Endodermal cell (in vitro differentiated cells): ENCODE data around the gene ZFP37. TPM values are rescaled to one million over a fixed set of nuclear protein-coding genes. Genes with fewer than 3 reads are reported as not detected.
"Not testable (repeated sequence)": the region's sequence is repeated elsewhere in the genome, so short reads cannot be mapped to it uniquely, and the experiment has no call there.

ENCODE experiments used
- DNase-seq: peaks from one replicate; pipeline ENCODE4 v3.0.0-alpha.2; 2017
- H3K27ac ChIP-seq: 2 replicates; pipeline ENCODE4 v1.5.1; 2013; ENCODE audit warnings: mild to moderate bottlenecking, low read depth, low read length, moderate library complexity
- H3K27me3 ChIP-seq: 2 replicates; pipeline ENCODE4 v1.6.1; 2013; ENCODE audit warnings: mild to moderate bottlenecking, low read length, moderate library complexity; ENCODE audit not compliant: insufficient read depth, control insufficient read depth, poor library complexity, severe bottlenecking
- H3K36me3 ChIP-seq: 2 replicates; pipeline ENCODE4 v1.7.0; 2013; ENCODE audit warnings: mild to moderate bottlenecking, low read length, moderate library complexity; ENCODE audit not compliant: control insufficient read depth, insufficient read depth
- H3K4me1 ChIP-seq: one replicate; pipeline ENCODE4 v1.7.0; 2013; ENCODE audit warnings: low read length; ENCODE audit not compliant: control insufficient read depth, insufficient read depth
- H3K4me3 ChIP-seq: 2 replicates; pipeline ENCODE4 v1.5.1; 2013; ENCODE audit warnings: mild to moderate bottlenecking, low read length, moderate library complexity
- H3K9ac ChIP-seq: 2 replicates; pipeline ENCODE4 v1.6.1; 2013; ENCODE audit warnings: mild to moderate bottlenecking, low read length, moderate library complexity; ENCODE audit not compliant: poor library complexity, severe bottlenecking; ENCODE audit errors: extremely low read depth
- H3K9me3 ChIP-seq: 2 replicates; pipeline ENCODE4 v1.6.1; 2013; ENCODE audit warnings: mild to moderate bottlenecking, low read length, moderate library complexity; ENCODE audit not compliant: control insufficient read depth
- H3K27ac Mint-ChIP-seq: 2 replicates; pipeline ENCODE4 v1.8.0; 2020; ENCODE audit warnings: mixed read lengths
- H3K27me3 Mint-ChIP-seq: 2 replicates; pipeline ENCODE4 v1.8.0; 2021; ENCODE audit warnings: mild to moderate bottlenecking, mixed read lengths; ENCODE audit not compliant: insufficient read depth
- H3K36me3 Mint-ChIP-seq: 2 replicates; pipeline ENCODE4 v1.8.0; 2020; ENCODE audit warnings: low read depth, mixed read lengths
- H3K4me1 Mint-ChIP-seq: 2 replicates; pipeline ENCODE4 v1.8.0; 2020; ENCODE audit warnings: mixed read lengths
- H3K4me3 Mint-ChIP-seq: 2 replicates; pipeline ENCODE4 v1.8.0; 2020; ENCODE audit warnings: mild to moderate bottlenecking, moderate library complexity, mixed read lengths
- H3K9me3 Mint-ChIP-seq: 2 replicates; pipeline ENCODE4 v1.8.0; 2020; ENCODE audit warnings: mild to moderate bottlenecking, mixed read lengths
- WGBS, 2 experiments: methylation state at CpG; one replicate each; pipeline versions ENCODE4 v1.1.5 to v1.1.7; 2013; ENCODE audit warnings: missing lambda C conversion rate in 2 of 2, mixed read lengths in 1 of 2; ENCODE audit not compliant: insufficient coverage in 1 of 2, insufficient read length in 1 of 2; 5-methylcytosine and 5-hydroxymethylcytosine counted together
- long read RNA-seq, 4 experiments: library from polyadenylated mRNA in 2 of 4; library from RNA in 1 of 4; library from capped mRNA in 1 of 4; stranded (forward) in 3 of 4; unstranded in 1 of 4; transcript quantifications; one replicate each; pipeline ENCODE4 v2.0.0, GENCODE V29; 2020 to 2021; ENCODE audit warnings: inconsistent platforms in 1 of 4
- polyA plus RNA-seq, 2 experiments: library from polyadenylated mRNA; stranded (reverse); fragments of 50-300 nt; gene quantifications; one replicate each; pipeline ENCODE4 v1.2.3, GENCODE V29; 2013
- total RNA-seq, 2 donors: library from RNA; stranded (reverse); fragmentation: NEBNext Ultra II Directional in 1 of 2; extraction: Animal tissue kit (Norgen Biotek cat#: 25700) in 1 of 2; gene quantifications; 2 replicates in 1 of 2; 3 replicates in 1 of 2; pipeline ENCODE4 v1.2.1, GENCODE V29; 2021
- TF ChIP-seq, protein P1 (sequence below): fragments of 200-600 bp; sonication (generic); conservative IDR thresholded peaks from 2 replicates; pipeline ENCODE4 v1.5.0; 2021; ENCODE audit warnings: antibody characterized with exemption, mild to moderate bottlenecking

Gene ZFP37
- 1 to 10 TPM; 4.2 to 4.7 TPM for total RNA-seq
- polyA plus RNA-seq (2013, experiment 1 of 2), result 8.6 TPM
- polyA plus RNA-seq (2013, experiment 2 of 2), result 9.1 TPM
- long read RNA-seq, experiment 1, result 0 reads
- long read RNA-seq, experiment 2, full-length matches to known transcripts, result 5 of 5 reads
- long read RNA-seq, experiment 2, partial matches to known transcripts, result 0 of 5 reads
- long read RNA-seq, experiment 2, other reads (novel, unspliced or antisense), result 0 of 5 reads
- long read RNA-seq, experiment 3, full-length matches to known transcripts, result 26 of 29 reads
- long read RNA-seq, experiment 3, partial matches to known transcripts, result 0 of 29 reads
- long read RNA-seq, experiment 3, other reads (novel, unspliced or antisense), result 3 of 29 reads
- long read RNA-seq, experiment 4, full-length matches to known transcripts, result 4 of 4 reads
- long read RNA-seq, experiment 4, partial matches to known transcripts, result 0 of 4 reads
- long read RNA-seq, experiment 4, other reads (novel, unspliced or antisense), result 0 of 4 reads

DNA sequence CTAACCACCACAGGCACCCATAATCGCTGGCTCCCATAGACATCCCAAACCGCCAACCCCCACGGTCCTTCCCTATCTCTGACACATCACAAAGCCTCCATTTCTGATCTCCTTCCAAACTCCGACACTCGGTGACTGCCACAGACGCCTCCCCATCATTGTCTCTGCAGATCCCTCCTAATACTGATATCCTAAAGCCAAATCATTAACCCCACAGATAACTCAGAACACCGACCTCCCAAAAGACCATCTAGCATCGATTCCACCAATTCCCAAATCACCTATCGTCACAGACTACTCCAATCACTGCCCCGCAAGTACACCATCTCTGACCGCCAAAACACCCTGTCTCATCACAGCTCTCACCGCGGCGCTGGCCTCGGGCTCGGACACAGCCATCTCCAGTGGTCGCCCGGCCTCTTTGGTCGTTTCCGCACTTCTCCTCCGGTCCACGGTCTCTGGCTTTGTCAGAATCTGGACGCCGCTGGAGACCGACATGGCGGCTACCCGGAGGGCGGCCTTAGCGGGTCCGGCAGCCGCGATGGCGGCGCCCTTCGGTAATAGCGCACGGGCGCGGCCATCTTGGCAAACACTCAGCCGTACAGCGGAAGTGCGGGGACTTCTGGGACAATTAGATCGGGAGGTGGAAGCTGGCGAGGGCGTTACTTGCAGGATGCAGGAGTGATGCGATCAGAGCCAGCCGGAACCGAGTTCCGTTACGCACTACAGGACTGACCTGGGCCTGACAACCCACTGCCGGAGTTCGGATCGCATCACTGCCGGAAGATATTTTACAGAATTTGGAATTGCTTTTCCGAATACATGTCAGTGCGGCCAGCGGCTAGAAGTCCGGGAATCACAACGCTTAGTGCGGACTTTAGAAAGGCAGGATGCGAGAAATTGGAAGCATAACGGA lies at the start of gene ZFP37:
ZFP37 (minus strand) TSS at position 534 of the 916 bp plus-strand sequence; CDS start at position 498, 36 bp downstream.
- Mint-ChIP-seq H3K9me3 (peaks cover 13% of the 10 kb centered on the region), H3K27me3 (peaks cover 20% of the 10 kb centered on the region), H3K36me3 (no peaks in the 10 kb centered on the region), H3K4me3 (no peak within 1 kb of the TSS), H3K4me1 (no peaks in the 10 kb centered on the region), H3K27ac (no peak within 1 kb of the TSS)
- Histone ChIP-seq H3K27ac (peak within 1 kb of the TSS; percentile 45), H3K27me3 (no peaks in the 10 kb centered on the region), H3K4me1 (no peaks in the 10 kb centered on the region), H3K9ac (peak within 1 kb of the TSS; percentile 68), H3K36me3 (no peaks in the 10 kb centered on the region), H3K4me3 (peak within 1 kb of the TSS; percentile 94), H3K9me3 (peaks cover 52% of the 10 kb centered on the region)
- 7 to 12% methylated on average over 24 to 62 of the region's 62 CpGs for WGBS, 2 experiments
- TF ChIP-seq, protein P1, sequence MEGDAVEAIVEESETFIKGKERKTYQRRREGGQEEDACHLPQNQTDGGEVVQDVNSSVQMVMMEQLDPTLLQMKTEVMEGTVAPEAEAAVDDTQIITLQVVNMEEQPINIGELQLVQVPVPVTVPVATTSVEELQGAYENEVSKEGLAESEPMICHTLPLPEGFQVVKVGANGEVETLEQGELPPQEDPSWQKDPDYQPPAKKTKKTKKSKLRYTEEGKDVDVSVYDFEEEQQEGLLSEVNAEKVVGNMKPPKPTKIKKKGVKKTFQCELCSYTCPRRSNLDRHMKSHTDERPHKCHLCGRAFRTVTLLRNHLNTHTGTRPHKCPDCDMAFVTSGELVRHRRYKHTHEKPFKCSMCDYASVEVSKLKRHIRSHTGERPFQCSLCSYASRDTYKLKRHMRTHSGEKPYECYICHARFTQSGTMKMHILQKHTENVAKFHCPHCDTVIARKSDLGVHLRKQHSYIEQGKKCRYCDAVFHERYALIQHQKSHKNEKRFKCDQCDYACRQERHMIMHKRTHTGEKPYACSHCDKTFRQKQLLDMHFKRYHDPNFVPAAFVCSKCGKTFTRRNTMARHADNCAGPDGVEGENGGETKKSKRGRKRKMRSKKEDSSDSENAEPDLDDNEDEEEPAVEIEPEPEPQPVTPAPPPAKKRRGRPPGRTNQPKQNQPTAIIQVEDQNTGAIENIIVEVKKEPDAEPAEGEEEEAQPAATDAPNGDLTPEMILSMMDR, result no peak
- DNase-seq, result peak; percentile 97

- H3K27ac Mint-ChIP-seq, H3K9ac ChIP-seq, H3K36me3 ChIP-seq, H3K4me1 ChIP-seq, DNase-seq, H3K4me3 Mint-ChIP-seq, H3K9me3 ChIP-seq, H3K27ac ChIP-seq, H3K4me3 ChIP-seq, H3K36me3 Mint-ChIP-seq, H3K4me1 Mint-ChIP-seq, H3K27me3 ChIP-seq, H3K9me3 Mint-ChIP-seq: not testable (repeated sequence)
- no CpG with 5 or more reads among the region's 6 CpGs for WGBS, 2 experiments
- peaks cover 27% of the 10 kb centered on the region for H3K27me3 Mint-ChIP-seq
These were observed 48.8 kb upstream of the ZFP37 start for GRCh38 chr9:113105345-113105744.

DNA sequence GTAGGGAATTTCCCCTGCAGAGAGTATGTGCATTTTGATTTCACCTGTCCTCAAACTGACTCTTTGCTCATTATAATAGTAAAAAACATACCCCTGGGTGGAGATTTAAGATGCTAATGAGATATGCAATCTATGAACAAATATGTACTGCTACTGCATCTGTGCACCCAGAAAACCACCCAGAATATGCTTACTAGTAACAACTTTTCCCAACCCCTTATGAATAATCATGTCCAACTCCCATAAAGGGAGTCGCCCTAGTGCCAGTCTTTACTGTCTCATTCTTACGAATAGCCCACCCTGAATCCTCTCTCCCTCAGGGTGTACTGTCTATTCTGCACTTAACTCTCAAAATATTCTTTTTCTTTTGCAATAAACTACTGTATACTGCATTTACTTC lies 39.0 kb upstream of the ZFP37 start:
- peaks cover 7% of the 10 kb centered on the region for H3K9me3 Mint-ChIP-seq
- WGBS, 2 experiments, result 75 to 77% methylated on average over 2 of the region's 2 CpGs
- TF ChIP-seq, protein P1, result no peak
- H3K4me3 Mint-ChIP-seq, result no peak overlapping the region
- peaks cover 77% of the 10 kb centered on the region for H3K27me3 Mint-ChIP-seq
- H3K4me1 Mint-ChIP-seq, result no peaks in the 10 kb centered on the region
- no peaks in the 10 kb centered on the region for H3K36me3 Mint-ChIP-seq
- Histone ChIP-seq H3K36me3 (no peaks in the 10 kb centered on the region), H3K27ac (no peak overlapping the region), H3K9ac (no peak overlapping the region), H3K9me3 (no peaks in the 10 kb centered on the region), H3K27me3 (no peaks in the 10 kb centered on the region), H3K4me3 (no peak overlapping the region), H3K4me1 (no peaks in the 10 kb centered on the region)
- DNase-seq, result no peak
- H3K27ac Mint-ChIP-seq, result no peak overlapping the region

- H3K36me3 Mint-ChIP-seq, H3K4me3 ChIP-seq, H3K27ac Mint-ChIP-seq, H3K9me3 ChIP-seq, DNase-seq, H3K4me1 Mint-ChIP-seq, H3K4me1 ChIP-seq, H3K36me3 ChIP-seq, H3K27me3 ChIP-seq, H3K27ac ChIP-seq, H3K4me3 Mint-ChIP-seq, H3K9ac ChIP-seq: not testable (repeated sequence)
- WGBS, 2 experiments, result 91 to 93% methylated on average over 14 to 16 of the region's 23 CpGs
- Mint-ChIP-seq H3K9me3 (peaks cover 10% of the 10 kb centered on the region), H3K27me3 (peaks cover 39% of the 10 kb centered on the region)
These were observed 33.4 kb upstream of the ZFP37 start for GRCh38 chr9:113089924-113090323.

- DNase-seq, H3K4me3 Mint-ChIP-seq, H3K9me3 ChIP-seq, H3K27me3 ChIP-seq, H3K4me3 ChIP-seq, H3K4me1 Mint-ChIP-seq, H3K36me3 ChIP-seq, H3K36me3 Mint-ChIP-seq, H3K9ac ChIP-seq, H3K27ac Mint-ChIP-seq, H3K4me1 ChIP-seq, H3K27ac ChIP-seq: not testable (repeated sequence)
- peaks cover 10% of the 10 kb centered on the region for H3K9me3 Mint-ChIP-seq
- no CpG with 5 or more reads among the region's 25 CpGs for WGBS, 2 experiments
- peaks cover 34% of the 10 kb centered on the region for H3K27me3 Mint-ChIP-seq
These were observed 32.6 kb upstream of the ZFP37 start for GRCh38 chr9:113089143-113089505.
